IMR-90 (cell line): ENCODE results near the gene PPM1L. TPM values are rescaled to one million over a fixed set of nuclear protein-coding genes. Genes with fewer than 3 reads are reported as not detected.

ENCODE experiments used
- FOS ChIP-seq: fragments of 150-350 bp; IDR thresholded peaks from 2 replicates; pipeline ENCODE4 v1.6.1; 2016; ENCODE audit warnings: low read depth, low read length
- MXI1 ChIP-seq: IDR thresholded peaks from 2 replicates; pipeline ENCODE4 v1.6.1; 2012; ENCODE audit warnings: low read depth, mild to moderate bottlenecking, low read length, moderate library complexity, borderline replicate concordance
- polyA plus RNA-seq, 3 experiments: library from polyadenylated mRNA; depleted of rRNA; stranded (reverse); fragments of >200 nt; gene quantifications; 2 replicates each; pipeline ENCODE4 v1.2.3, GENCODE V29; 2012; ENCODE audit warnings: low replicate concordance in 1 of 3
- total RNA-seq: library from RNA; depleted of rRNA; stranded (reverse); fragments of >200 nt; gene quantifications from 2 replicates; pipeline ENCODE4 v1.2.3, GENCODE V29; 2012
- TF ChIP-seq, protein P1 (sequence below): conservative IDR thresholded peaks from 2 replicates; pipeline ENCODE4 v1.5.1; 2012; ENCODE audit warnings: mild to moderate bottlenecking, low read depth, low read length, improper control_type of control experiment

The PPM1L gene
- total and polyA plus RNA-seq, 2 of the 4 experiments (the other 2 are of a cell fraction), result 0.14 to 0.18 TPM

GRCh38 chr3:160754855-160755747 is 930 bp upstream of the PPM1L start (continued):
- TF ChIP-seq, protein P1, sequence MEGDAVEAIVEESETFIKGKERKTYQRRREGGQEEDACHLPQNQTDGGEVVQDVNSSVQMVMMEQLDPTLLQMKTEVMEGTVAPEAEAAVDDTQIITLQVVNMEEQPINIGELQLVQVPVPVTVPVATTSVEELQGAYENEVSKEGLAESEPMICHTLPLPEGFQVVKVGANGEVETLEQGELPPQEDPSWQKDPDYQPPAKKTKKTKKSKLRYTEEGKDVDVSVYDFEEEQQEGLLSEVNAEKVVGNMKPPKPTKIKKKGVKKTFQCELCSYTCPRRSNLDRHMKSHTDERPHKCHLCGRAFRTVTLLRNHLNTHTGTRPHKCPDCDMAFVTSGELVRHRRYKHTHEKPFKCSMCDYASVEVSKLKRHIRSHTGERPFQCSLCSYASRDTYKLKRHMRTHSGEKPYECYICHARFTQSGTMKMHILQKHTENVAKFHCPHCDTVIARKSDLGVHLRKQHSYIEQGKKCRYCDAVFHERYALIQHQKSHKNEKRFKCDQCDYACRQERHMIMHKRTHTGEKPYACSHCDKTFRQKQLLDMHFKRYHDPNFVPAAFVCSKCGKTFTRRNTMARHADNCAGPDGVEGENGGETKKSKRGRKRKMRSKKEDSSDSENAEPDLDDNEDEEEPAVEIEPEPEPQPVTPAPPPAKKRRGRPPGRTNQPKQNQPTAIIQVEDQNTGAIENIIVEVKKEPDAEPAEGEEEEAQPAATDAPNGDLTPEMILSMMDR, result no peak
- TF ChIP-seq FOS (no peak), MXI1 (no peak)
